ENCODE results near the gene THYN1.

Gene THYN1

GRCh38 chr11:134207538-134208239 is 45.5 kb downstream of the THYN1 start:
- DNase-seq = no peak

DNA sequence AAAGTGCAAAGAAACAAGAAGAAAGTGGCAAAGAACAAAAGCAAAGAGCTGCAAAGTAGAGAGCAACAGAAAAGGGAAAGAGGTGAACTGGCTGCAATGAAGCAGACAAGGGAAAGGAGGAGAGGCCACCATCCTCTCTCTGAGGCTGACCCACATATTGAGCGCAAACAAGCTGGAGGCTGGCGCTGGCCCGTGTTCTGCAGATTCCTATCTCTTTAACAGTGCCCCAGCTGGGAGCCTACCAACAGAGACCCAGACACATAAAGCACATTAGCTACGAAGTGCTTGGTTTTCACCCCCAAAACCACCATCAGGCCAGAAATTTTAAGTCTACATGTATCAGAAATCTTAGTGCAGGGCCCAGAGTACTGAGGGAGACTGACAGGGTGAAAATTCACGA is 47.0 kb downstream of the THYN1 start:
- DNase-seq = no peak

GRCh38 chr11:134205729-134206128 is 47.4 kb downstream of the THYN1 start:
- DNase-seq = no peak

DNA sequence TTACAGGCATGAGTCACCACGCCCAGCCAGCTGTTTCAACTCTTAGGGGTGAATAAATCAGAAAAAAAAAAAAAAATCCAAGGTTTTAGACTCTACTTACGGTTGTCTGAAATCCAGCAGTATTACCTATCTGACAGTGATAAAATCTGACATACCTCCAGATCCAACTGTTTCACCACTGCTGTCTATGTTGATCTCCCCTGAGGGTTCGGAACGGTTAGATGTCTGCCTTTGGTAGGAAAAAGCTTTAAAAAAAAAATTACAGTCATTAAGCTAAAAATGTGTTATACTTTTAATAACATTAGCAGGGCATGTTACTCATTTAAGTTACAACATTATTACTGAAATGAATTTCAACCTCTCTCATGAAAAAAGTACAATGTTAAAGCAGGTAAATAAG is 50.5 kb downstream of the THYN1 start:
- DNase-seq = no peak

GRCh38 chr11:134200688-134201087 is 52.5 kb downstream of the THYN1 start:
- no peak for DNase-seq

DNA sequence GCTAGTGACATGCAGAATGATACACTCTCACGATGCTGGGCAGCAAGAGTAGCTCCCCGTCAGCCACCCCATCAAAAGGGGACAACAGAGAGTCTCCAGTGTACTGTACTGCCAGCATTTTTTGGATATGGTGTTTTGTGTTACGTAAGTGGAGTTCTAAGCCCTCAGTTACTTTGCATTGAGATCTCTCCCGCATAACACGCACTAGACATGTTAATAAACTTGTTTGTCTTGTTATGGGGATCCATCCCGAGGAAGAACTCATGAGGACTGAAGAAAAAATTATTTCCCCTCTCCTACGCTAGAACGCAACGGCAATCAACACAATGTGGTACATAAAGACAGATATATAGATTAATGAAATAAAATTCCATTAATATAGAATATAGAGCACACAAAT is 53.6 kb downstream of the THYN1 start:
- no peak for DNase-seq
